Aorta (tissue), 5 donors: ENCODE results near the gene SLC19A1. TPM values are rescaled to one million over a fixed set of nuclear protein-coding genes. Genes with fewer than 3 reads are reported as not detected.
A peak's percentile ranks its signal among the peaks of the same experiment; 100 is the strongest.

Experiments used
- ATAC-seq: fragments of 200-7000 bp; cut with Tn5 transposase; one replicate; pipeline ENCODE4 v1.9.1; 2022; ENCODE audit warnings: moderate library complexity; ENCODE audit not compliant: low FRiP score
- DNase-seq, 2 donors: peaks; one replicate each; pipeline ENCODE4 v3.0.0-alpha.2; 2020
- H3K27ac ChIP-seq, 2 donors: one replicate each; pipeline ENCODE4 v1.5.1; 2013; ENCODE audit warnings: low read length in 2 of 2, mild to moderate bottlenecking in 2 of 2, moderate library complexity in 2 of 2, control low read depth in 1 of 2, inconsistent platforms in 1 of 2, low read depth in 1 of 2
- H3K27me3 ChIP-seq, 2 donors: one replicate each; pipeline ENCODE4 v1.6.1; 2013; ENCODE audit warnings: control low read depth in 1 of 2, low read length in 1 of 2, mild to moderate bottlenecking in 1 of 2, moderate library complexity in 1 of 2; ENCODE audit not compliant: insufficient read depth in 2 of 2, control insufficient read depth in 1 of 2
- H3K36me3 ChIP-seq, 2 donors: one replicate each; pipeline ENCODE4 v1.6.1; 2013; ENCODE audit warnings: control low read depth in 1 of 2, low read length in 1 of 2, mild to moderate bottlenecking in 1 of 2; ENCODE audit not compliant: insufficient read depth in 2 of 2, control insufficient read depth in 1 of 2
- H3K4me1 ChIP-seq, 2 donors: one replicate each; pipeline ENCODE4 v1.6.1; 2013; ENCODE audit warnings: low read length in 2 of 2, control low read depth in 1 of 2, mild to moderate bottlenecking in 1 of 2, moderate library complexity in 1 of 2; ENCODE audit not compliant: insufficient read depth in 2 of 2, control insufficient read depth in 1 of 2
- H3K4me3 ChIP-seq, 2 donors: one replicate each; pipeline ENCODE4 v1.5.1; 2013; ENCODE audit warnings: low read length in 2 of 2, control low read depth in 1 of 2, mild to moderate bottlenecking in 1 of 2
- H3K9me3 ChIP-seq: one replicate; pipeline ENCODE4 v1.6.1; 2013; ENCODE audit warnings: mild to moderate bottlenecking, low read length; ENCODE audit not compliant: control insufficient read depth
- WGBS, 2 donors: extraction: QIAGEN DNeasy Blood & Tissue Kit; methylation state at CpG; one replicate each; pipeline ENCODE4 v1.1.7; 2013; 5-methylcytosine and 5-hydroxymethylcytosine counted together
- intact Hi-C, 2 donors: fragments of 100-400 bp; cut with DNase I; formaldehyde crosslinking; loops; one replicate each; pipeline versions ENCODE4 v1.14.2 to v1.15.0; 2022
- polyA plus RNA-seq, 2 donors: library from polyadenylated mRNA; stranded (reverse); fragments of 200-250 nt; gene quantifications; one replicate each; pipeline ENCODE4 v1.2.3, GENCODE V29; 2013
- total RNA-seq, 2 donors: library from RNA; stranded (reverse); fragmentation: NEBNext Ultra II Directional; extraction: Animal tissue kit (Norgen Biotek cat#: 25700); gene quantifications; one replicate each; pipeline ENCODE4 v1.2.1, GENCODE V29; 2021
- donor health status: healthy with polysubstance abuse.
- donor health status: Bipolar disorder and iron deficiency.
- donor health status: DM: no; HTN: no; CAD: no.
- donor health status: DM: no; HTN: no; CAD: no.
- donor health status: DM: yes; HTN: yes; CAD: no.

Gene SLC19A1
- total and polyA plus RNA-seq, 4 donors: 4.5 to 32.5 (median 7.3) TPM

GRCh38 chr21:45474323-45474950 lies 67.8 kb downstream of the SLC19A1 start:
- intact Hi-C loops: no loop called here
- no peak for ATAC-seq
- H3K4me1 ChIP-seq: no peaks in the 10 kb centered on the region

GRCh38 chr21:45473496-45474322 lies 68.5 kb downstream of the SLC19A1 start:
- Histone ChIP-seq H3K36me3 (peaks cover 0 to under 1% of the 10 kb centered on the region in 2 donors), H3K27me3 (no peaks in the 10 kb centered on the region), H3K27ac (no peak overlapping the region), H3K4me3 (no peak overlapping the region), H3K9me3 (no peaks in the 10 kb centered on the region), H3K4me1 (no peaks in the 10 kb centered on the region)
- ATAC-seq (no peak), DNase-seq (no peak)
- intact Hi-C loops: no loop called here
- 89 to 91% methylated on average over 24 of the region's 24 CpGs for WGBS, 2 donors

More at GRCh38 chr21:45474323-45474950, 67.8 kb downstream of the SLC19A1 start:
- WGBS, 2 donors: 92 to 94% methylated on average over 18 of the region's 18 CpGs
- H3K27ac ChIP-seq: no peak overlapping the region
- no peak overlapping the region for H3K4me3 ChIP-seq
- H3K27me3 ChIP-seq: no peaks in the 10 kb centered on the region
- DNase-seq: no peak
- H3K36me3 ChIP-seq: no peaks in the 10 kb centered on the region
- no peaks in the 10 kb centered on the region for H3K9me3 ChIP-seq

- 87 to 88% methylated on average over 42 of the region's 42 CpGs for WGBS, 2 donors
- ATAC-seq (no peak), DNase-seq (no peak)
- H3K36me3 ChIP-seq: peaks cover 3 to 4% of the 10 kb centered on the region in 2 donors
- intact Hi-C loops: no loop called here
- no peaks in the 10 kb centered on the region for H3K4me1 ChIP-seq
- no peak overlapping the region for H3K4me3 ChIP-seq
- no peak overlapping the region for H3K27ac ChIP-seq
- H3K27me3 ChIP-seq: no peaks in the 10 kb centered on the region
- H3K9me3 ChIP-seq: no peaks in the 10 kb centered on the region
These were observed 69.5 kb downstream of the SLC19A1 start for GRCh38 chr21:45472445-45473365.

- Histone ChIP-seq H3K27me3 (no peaks in the 10 kb centered on the region), H3K9me3 (no peaks in the 10 kb centered on the region), H3K4me1 (no peaks in the 10 kb centered on the region), H3K36me3 (peaks cover 3 to 4% of the 10 kb centered on the region in 2 donors), H3K4me3 (no peak overlapping the region), H3K27ac (peak overlapping the region; percentile 54 to 64)
- intact Hi-C loops: no loop called here
- WGBS, 2 donors: 42 to 45% methylated on average over 30 of the region's 30 CpGs
- ATAC-seq (peak; percentile 4), DNase-seq (peak; percentile 58 to 73)
These were observed 70.6 kb downstream of the SLC19A1 start for GRCh38 chr21:45471525-45472221.

GRCh38 chr21:45470773-45471524 lies 71.3 kb downstream of the SLC19A1 start:
- Histone ChIP-seq H3K9me3 (no peaks in the 10 kb centered on the region), H3K4me3 (no peak overlapping the region), H3K4me1 (no peaks in the 10 kb centered on the region), H3K36me3 (peaks cover 3 to 4% of the 10 kb centered on the region in 2 donors), H3K27ac (peak overlapping the region; percentile 79 to 93), H3K27me3 (no peaks in the 10 kb centered on the region)
- DNase-seq: peak; percentile 64 to 80
- intact Hi-C loops: no loop called here
- 6 to 9% methylated on average over 28 of the region's 28 CpGs for WGBS, 2 donors
- ATAC-seq: peak; percentile 66

DNA sequence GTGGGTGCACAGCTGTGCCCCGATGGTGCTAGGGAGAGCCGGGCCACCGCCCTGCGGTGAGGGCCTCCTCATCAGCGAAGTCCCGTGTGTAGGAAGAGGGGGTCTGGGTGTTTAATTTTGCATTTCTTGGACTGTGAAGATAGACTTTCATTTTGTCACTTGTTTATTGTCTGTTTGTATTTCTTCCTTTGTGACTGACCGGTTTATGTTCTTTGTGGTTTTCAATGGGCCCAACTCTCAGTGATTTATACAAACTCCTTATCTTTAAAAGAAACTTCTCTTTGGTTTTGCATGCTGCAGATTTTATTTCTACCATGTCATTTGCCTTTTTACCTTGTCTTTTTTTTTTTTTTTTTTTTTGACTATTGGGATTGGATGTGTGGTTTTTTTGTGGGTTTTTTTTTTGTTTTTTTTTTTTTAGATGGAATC lies 72.1 kb downstream of the SLC19A1 start:
- Histone ChIP-seq H3K36me3 (peaks cover 3 to 4% of the 10 kb centered on the region in 2 donors), H3K4me3 (no peak overlapping the region), H3K9me3 (no peaks in the 10 kb centered on the region), H3K27ac (peak overlapping the region in 1 of 2 donors; percentile 9), H3K27me3 (no peaks in the 10 kb centered on the region), H3K4me1 (no peaks in the 10 kb centered on the region)
- intact Hi-C loops: no loop called here
- DNase-seq: peak; percentile 32 to 70
- no peak for ATAC-seq
- WGBS, 2 donors: 94 to 96% methylated on average over 7 of the region's 7 CpGs

DNA sequence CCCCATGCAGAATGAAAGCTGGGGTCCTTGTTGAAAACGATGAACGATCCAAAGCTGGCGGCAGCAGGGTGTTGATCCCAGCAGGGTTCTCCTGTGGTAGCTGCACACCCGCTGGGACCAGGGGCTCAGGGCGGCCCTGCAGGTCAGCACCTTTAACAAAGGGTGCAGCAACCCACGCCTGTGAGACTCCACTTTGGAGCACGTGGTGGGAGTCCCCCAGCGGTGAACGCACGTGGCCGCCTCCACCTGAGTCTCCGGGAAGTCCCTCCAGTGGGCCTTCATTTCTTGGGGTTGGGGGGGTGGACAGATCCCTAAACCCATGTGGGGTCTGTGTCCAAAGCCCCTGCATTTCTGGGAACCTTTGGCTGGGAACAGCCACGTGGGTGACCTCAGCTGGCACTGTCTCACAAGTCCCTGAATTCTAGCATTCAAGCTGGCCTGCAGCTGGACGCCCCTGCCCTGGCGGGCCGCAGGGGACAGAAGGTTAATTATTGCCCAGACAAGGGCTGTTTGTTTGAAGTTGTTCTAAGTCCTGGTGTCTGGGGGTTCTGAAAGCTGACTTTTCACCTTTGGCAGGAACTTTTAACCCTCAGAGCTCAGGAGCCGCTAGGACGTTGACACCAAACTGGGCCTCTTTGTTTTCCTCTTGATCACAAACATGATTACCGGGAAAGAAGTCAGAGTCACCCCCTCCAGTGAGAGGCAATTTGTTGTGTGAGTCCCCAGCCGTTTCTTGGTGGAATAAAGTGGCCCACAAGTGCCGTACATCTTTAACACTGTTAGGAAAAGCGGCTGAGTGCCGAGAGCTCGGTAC lies 72.8 kb downstream of the SLC19A1 start:
- Histone ChIP-seq H3K36me3 (peaks cover 3 to 4% of the 10 kb centered on the region in 2 donors), H3K27ac (peak overlapping the region in 1 of 2 donors; percentile 9), H3K4me1 (no peaks in the 10 kb centered on the region), H3K4me3 (no peak overlapping the region), H3K9me3 (no peaks in the 10 kb centered on the region), H3K27me3 (no peaks in the 10 kb centered on the region)
- 87 to 89% methylated on average over 24 of the region's 24 CpGs for WGBS, 2 donors
- ATAC-seq (no peak), DNase-seq (peak; percentile 45 to 71)
- intact Hi-C loops: no loop called here
